Lower lobe of right lung (tissue), 2 donors: ENCODE data around the gene SLC35F2. TPM values are rescaled to one million over a fixed set of nuclear protein-coding genes. Genes with fewer than 3 reads are reported as not detected.
"Not testable (repeated sequence)": the region's sequence is repeated elsewhere in the genome, so short reads cannot be mapped to it uniquely, and the experiment has no call there.

Experiments used
- ATAC-seq, 2 donors: fragments of 200-7000 bp; cut with Tn5 transposase; one replicate each; pipeline ENCODE4 v1.9.1; 2020 to 2022; ENCODE audit warnings: mild to moderate bottlenecking in 2 of 2, moderate library complexity in 2 of 2
- DNase-seq: peaks from one replicate; pipeline ENCODE4 v3.0.0-alpha.2; 2020
- H3K27ac ChIP-seq: fragments of 200-600 bp; one replicate; pipeline ENCODE4 v1.8.0; 2022
- H3K27me3 ChIP-seq: fragments of 200-600 bp; one replicate; pipeline ENCODE4 v1.8.0; 2022; ENCODE audit warnings: low read depth
- H3K36me3 ChIP-seq: fragments of 200-600 bp; one replicate; pipeline ENCODE4 v1.8.0; 2022; ENCODE audit warnings: mild to moderate bottlenecking
- H3K4me1 ChIP-seq: fragments of 200-600 bp; one replicate; pipeline ENCODE4 v1.8.0; 2022
- H3K4me3 ChIP-seq: fragments of 200-600 bp; one replicate; pipeline ENCODE4 v1.8.0; 2022; ENCODE audit warnings: mild to moderate bottlenecking
- H3K9me3 ChIP-seq: fragments of 200-600 bp; one replicate; pipeline ENCODE4 v1.8.0; 2022
- intact Hi-C: fragments of 100-400 bp; cut with DNase I; formaldehyde crosslinking; loops from one replicate; pipeline ENCODE4 v1.11.0; 2022
- total RNA-seq: library from RNA; stranded (reverse); fragmentation: NEBNext Ultra II Directional; extraction: Animal tissue kit (Norgen Biotek cat#: 25700); gene quantifications from one replicate; pipeline ENCODE4 v1.2.1, GENCODE V29; 2021
- TF ChIP-seq, protein P1 (sequence below): fragments of 200-600 bp; IDR thresholded peaks from one replicate; pipeline ENCODE4 v1.8.0; 2022; ENCODE audit warnings: antibody characterized with exemption, mild to moderate bottlenecking
- donor health status: DM: no; HTN: yes; CAD: no; lungs with severe emphysema.

Gene SLC35F2
- total RNA-seq, 1 donor from 2014 or later, result 3.9 TPM

DNA sequence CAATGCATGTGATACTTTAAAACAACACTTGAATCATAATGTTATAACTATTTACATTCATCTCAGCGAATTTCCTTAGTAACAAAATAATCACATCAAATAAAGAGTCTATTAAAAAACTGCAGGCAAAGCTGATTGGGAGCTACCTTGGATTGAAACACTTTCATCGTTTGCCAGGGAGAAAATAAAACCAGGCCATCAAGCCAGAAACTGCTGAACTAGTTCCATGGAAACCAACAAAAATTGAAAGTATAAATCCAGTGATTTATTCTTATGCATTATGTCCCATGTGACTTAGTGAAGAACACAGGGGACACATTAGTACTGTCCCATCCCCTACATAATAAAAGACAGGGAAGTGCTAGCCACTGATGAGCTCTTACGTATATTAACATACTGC lies 21.7 kb downstream of the SLC35F2 start:
- Histone ChIP-seq H3K27ac (no peak overlapping the region), H3K4me3 (no peak overlapping the region), H3K9me3 (no peaks in the 10 kb centered on the region), H3K27me3 (no peaks in the 10 kb centered on the region), H3K4me1 (peaks cover 26% of the 10 kb centered on the region), H3K36me3 (no peaks in the 10 kb centered on the region)
- TF ChIP-seq, protein P1, sequence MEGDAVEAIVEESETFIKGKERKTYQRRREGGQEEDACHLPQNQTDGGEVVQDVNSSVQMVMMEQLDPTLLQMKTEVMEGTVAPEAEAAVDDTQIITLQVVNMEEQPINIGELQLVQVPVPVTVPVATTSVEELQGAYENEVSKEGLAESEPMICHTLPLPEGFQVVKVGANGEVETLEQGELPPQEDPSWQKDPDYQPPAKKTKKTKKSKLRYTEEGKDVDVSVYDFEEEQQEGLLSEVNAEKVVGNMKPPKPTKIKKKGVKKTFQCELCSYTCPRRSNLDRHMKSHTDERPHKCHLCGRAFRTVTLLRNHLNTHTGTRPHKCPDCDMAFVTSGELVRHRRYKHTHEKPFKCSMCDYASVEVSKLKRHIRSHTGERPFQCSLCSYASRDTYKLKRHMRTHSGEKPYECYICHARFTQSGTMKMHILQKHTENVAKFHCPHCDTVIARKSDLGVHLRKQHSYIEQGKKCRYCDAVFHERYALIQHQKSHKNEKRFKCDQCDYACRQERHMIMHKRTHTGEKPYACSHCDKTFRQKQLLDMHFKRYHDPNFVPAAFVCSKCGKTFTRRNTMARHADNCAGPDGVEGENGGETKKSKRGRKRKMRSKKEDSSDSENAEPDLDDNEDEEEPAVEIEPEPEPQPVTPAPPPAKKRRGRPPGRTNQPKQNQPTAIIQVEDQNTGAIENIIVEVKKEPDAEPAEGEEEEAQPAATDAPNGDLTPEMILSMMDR, result no peak
- DNase-seq (no peak), ATAC-seq (no peak)
- intact Hi-C loops, result no loop called here

DNA sequence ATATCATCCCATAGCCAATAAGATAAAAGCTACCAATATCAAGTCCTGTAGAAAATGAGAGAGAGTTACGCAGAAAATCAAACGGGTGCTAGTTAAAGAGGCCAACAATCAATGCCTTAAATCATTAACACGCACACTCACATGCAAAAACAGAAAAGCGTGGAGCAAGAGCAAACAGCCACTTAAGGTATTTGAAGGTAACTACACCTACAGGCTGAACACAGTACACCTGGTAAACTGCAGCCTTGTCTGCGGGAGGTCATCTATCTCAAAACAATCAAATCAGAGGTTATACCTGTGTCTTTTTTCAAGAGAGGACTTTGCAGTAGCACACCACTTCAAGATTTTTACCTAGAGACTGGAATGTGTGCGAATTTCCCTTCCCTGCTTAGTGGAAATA lies 23.6 kb downstream of the SLC35F2 start:
- DNase-seq, result no peak
- TF ChIP-seq, protein P1, result no peak

DNA sequence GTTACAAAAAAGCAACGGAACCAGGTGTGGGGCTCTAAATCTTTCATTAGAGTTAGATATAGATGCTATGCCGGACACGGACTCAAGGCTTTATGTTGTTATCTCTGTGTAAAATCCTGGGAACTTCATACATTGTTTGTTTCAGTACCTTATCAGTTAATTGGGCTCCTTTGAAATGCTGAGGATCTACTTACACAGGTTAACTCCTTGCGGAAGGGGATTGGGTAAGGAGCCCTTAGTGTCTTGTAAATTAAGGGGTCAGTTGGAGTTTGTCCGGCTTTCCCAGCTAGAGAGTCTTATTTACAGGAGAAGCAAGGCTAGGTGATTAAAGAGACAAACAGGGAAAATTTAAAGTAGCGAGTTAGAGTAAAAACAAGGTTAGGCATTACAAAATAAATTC lies 24.7 kb downstream of the SLC35F2 start:
- H3K4me3 ChIP-seq, ATAC-seq, H3K36me3 ChIP-seq, H3K4me1 ChIP-seq, H3K27me3 ChIP-seq, intact Hi-C loops, DNase-seq, H3K27ac ChIP-seq, H3K9me3 ChIP-seq: not testable (repeated sequence)

More for the DNA sequence above, 23.6 kb downstream of the SLC35F2 start:
- Histone ChIP-seq H3K27ac (no peak overlapping the region), H3K27me3 (no peaks in the 10 kb centered on the region), H3K4me1 (peaks cover 8% of the 10 kb centered on the region), H3K36me3 (no peaks in the 10 kb centered on the region), H3K9me3 (no peaks in the 10 kb centered on the region), H3K4me3 (no peak overlapping the region)
- intact Hi-C loops, result no loop called here
- no peak for ATAC-seq

DNA sequence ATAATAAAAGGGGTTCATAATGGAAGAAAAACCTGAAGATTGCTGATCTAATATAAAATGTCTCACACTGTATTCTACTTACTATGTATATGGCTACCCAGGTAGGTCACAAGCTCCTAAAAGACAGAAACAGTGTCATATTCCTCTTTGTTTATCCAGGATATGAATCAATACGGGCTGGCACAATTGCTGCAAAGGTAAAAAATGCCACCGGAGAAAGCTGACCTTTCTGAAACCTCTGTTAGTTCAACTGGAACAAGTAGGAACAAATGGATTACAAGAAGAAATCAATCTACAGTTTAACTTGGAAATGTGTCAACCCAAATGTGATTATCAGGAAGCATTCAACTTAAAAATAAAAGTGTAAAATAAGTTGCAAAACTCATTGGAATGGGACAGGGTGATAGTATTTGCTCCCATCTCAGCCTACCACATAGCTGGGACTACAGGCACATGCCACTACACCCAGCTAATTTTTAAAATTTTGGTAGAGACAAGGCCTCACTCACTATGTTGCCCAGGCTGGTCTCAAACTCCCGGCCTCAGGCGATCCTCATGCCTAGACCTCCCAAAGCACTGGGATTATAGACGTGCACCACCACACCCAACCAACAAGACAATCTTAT lies 27.6 kb downstream of the SLC35F2 start:
- intact Hi-C loops, result no loop called here
- Histone ChIP-seq H3K4me3 (no peak overlapping the region), H3K4me1 (no peaks in the 10 kb centered on the region), H3K9me3 (no peaks in the 10 kb centered on the region), H3K27me3 (no peaks in the 10 kb centered on the region), H3K27ac (no peak overlapping the region), H3K36me3 (no peaks in the 10 kb centered on the region)
- DNase-seq (no peak), ATAC-seq (no peak)
- TF ChIP-seq, protein P1, result no peak

DNA sequence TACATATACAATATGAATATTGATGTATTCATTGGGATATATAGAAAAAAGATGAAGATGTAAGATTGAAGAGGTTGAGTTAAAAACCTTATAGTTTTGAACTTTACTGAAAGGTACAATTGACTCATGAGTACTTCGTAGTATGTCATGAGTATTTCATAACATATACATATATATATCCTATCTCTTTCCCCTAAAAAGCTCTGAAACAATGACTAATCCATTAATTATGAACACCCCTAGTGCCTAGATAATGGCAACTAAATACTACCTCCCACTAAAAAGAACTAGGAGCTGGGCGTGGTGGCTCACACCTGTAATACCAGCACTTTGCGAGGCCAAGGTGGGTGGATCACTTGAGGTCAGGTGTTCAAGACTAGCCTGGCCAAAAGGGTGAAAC lies 31.5 kb downstream of the SLC35F2 start:
- ATAC-seq (no peak), DNase-seq (no peak)
- Histone ChIP-seq H3K4me1 (no peaks in the 10 kb centered on the region), H3K4me3 (no peak overlapping the region), H3K36me3 (no peaks in the 10 kb centered on the region), H3K27ac (no peak overlapping the region), H3K27me3 (no peaks in the 10 kb centered on the region), H3K9me3 (no peaks in the 10 kb centered on the region)
- intact Hi-C loops, result no loop called here
- TF ChIP-seq, protein P1, result no peak

DNA sequence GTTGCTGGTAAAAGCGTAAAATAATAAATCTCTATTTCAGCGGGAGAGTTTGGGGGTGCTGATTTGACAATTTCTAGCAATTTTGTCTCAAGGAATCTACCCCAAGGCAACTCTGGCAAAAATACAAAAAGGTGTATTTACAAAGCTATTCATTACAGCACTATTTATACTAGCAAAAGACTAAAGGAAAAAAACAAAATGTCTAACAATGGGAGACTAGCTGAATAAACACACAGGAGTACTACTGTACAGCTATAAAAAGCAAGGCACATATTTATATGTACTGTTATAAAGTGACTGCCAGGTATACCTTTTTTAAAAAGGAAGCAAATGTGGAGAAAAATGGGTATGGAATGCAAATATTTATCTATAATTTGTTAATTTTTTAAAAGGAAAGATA lies 32.7 kb downstream of the SLC35F2 start:
- ATAC-seq, result no peak

More for the DNA sequence above, 32.7 kb downstream of the SLC35F2 start:
- TF ChIP-seq, protein P1, result no peak
- no peaks in the 10 kb centered on the region for H3K9me3 ChIP-seq
- intact Hi-C loops, result no loop called here
- no peaks in the 10 kb centered on the region for H3K36me3 ChIP-seq
- DNase-seq, result no peak
- no peaks in the 10 kb centered on the region for H3K4me1 ChIP-seq
- no peak overlapping the region for H3K27ac ChIP-seq
- H3K27me3 ChIP-seq, result no peaks in the 10 kb centered on the region
- no peak overlapping the region for H3K4me3 ChIP-seq
